Measurements from ENCODE around the gene MACF1.

DNA sequence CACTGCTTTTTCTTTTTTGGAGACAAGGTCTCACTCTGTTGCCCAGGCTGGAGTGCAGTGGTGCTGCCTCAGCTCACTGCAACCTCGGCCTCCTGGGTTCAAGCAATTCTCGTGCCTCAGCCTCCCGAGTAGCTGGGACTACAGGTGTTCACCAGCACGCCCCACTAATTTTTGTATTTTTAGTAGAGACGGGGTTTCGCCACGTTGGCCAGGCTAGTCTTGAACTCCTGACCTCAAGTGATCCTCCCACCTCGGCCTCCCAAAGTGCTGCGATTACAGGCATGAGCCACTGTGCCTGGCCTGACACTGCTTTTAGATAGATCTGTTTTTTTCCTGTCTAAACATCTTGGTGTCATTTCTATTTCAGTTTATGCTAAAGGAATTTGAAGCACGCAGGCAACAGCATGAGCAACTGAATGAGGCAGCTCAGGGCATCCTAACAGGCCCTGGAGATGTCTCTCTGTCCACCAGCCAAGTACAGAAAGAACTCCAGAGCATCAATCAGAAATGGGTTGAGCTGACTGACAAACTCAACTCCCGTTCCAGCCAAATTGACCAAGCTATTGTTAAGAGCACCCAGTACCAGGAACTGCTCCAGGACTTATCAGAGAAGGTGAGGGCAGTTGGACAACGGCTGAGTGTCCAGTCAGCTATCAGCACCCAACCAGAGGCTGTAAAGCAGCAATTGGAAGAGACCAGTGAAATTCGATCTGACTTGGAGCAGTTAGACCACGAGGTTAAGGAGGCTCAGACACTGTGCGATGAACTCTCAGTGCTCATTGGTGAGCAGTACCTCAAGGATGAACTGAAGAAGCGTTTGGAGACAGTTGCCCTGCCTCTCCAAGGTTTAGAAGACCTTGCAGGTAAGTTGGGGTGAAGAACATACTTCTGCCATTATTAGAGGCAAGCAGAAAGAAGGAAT lies 180.8 kb downstream of the MACF1 start:
- TF ChIP-seq CTCF (IDR thresholded peaks at IDR 0.05; ENCODE audit: low read depth, low read length) = no peak
- TF ChIP-seq MYC (IDR thresholded peaks at IDR 0.05; ENCODE audit: low read depth, low read length) = no peak

Data from NB4 (cell line).